Liver (tissue), 9 donors: ENCODE data around the gene PLCB4. TPM values are rescaled to one million over a fixed set of nuclear protein-coding genes. Genes with fewer than 3 reads are reported as not detected.

Experiments used
- DNase-seq: peaks from one replicate; pipeline ENCODE4 v3.0.0-alpha.2; 2017; ENCODE audit warnings: low spot score
- H3K27ac ChIP-seq, 2 donors: one replicate each; pipeline ENCODE4 v1.7.0; 2013; ENCODE audit warnings: inconsistent platforms in 2 of 2, low read length in 2 of 2, control low read depth in 1 of 2, low read depth in 1 of 2, mild to moderate bottlenecking in 1 of 2
- H3K27me3 ChIP-seq, 4 donors: one replicate each; pipeline versions ENCODE4 v1.6.1 to v1.7.0; 2013; ENCODE audit warnings: low read length in 3 of 4, inconsistent platforms in 1 of 4, mild to moderate bottlenecking in 1 of 4, moderate library complexity in 1 of 4; ENCODE audit not compliant: control insufficient read depth in 4 of 4, insufficient read depth in 4 of 4
- H3K36me3 ChIP-seq, 4 donors: one replicate each; pipeline versions ENCODE4 v1.6.1 to v1.7.0; 2013; ENCODE audit warnings: low read length in 3 of 4, mild to moderate bottlenecking in 3 of 4, low read depth in 1 of 4, moderate library complexity in 1 of 4; ENCODE audit not compliant: control insufficient read depth in 4 of 4, insufficient read depth in 3 of 4
- H3K4me1 ChIP-seq, 4 donors: one replicate each; pipeline versions ENCODE4 v1.6.1 to v1.7.0; 2013; ENCODE audit warnings: low read length in 3 of 4, mild to moderate bottlenecking in 3 of 4, moderate library complexity in 1 of 4; ENCODE audit not compliant: control insufficient read depth in 4 of 4, insufficient read depth in 4 of 4
- H3K4me3 ChIP-seq, 3 donors: one replicate each; pipeline versions ENCODE4 v1.6.1 to v1.7.0; 2013; ENCODE audit warnings: low read length in 3 of 3, control low read depth in 1 of 3, low read depth in 1 of 3, mild to moderate bottlenecking in 1 of 3
- H3K9ac ChIP-seq, 2 donors: one replicate each; pipeline ENCODE4 v1.7.0; 2013; ENCODE audit warnings: low read length in 2 of 2, mild to moderate bottlenecking in 2 of 2, moderate library complexity in 2 of 2, control low read depth in 1 of 2, low read depth in 1 of 2
- H3K9me3 ChIP-seq, 4 donors: one replicate each; pipeline versions ENCODE4 v1.6.1 to v1.7.0; 2013; ENCODE audit warnings: low read length in 3 of 4; ENCODE audit not compliant: control insufficient read depth in 4 of 4
- EGR1 ChIP-seq, 2 donors: IDR thresholded peaks; 2 replicates each; pipeline ENCODE4 v1.6.1; 2016 to 2018; ENCODE audit warnings: antibody characterized with exemption in 2 of 2, low read depth in 2 of 2
- FOXA1 ChIP-seq: IDR thresholded peaks from 2 replicates; pipeline ENCODE4 v1.6.1; 2016; ENCODE audit warnings: antibody characterized with exemption
- FOXA2 ChIP-seq: IDR thresholded peaks from 2 replicates; pipeline ENCODE4 v1.6.1; 2016; ENCODE audit warnings: antibody characterized with exemption
- GABPA ChIP-seq, 2 donors: IDR thresholded peaks in 1 of 2; conservative IDR thresholded peaks in 1 of 2; 2 replicates each; pipeline ENCODE4 v1.6.1; 2016; ENCODE audit warnings: antibody characterized with exemption in 2 of 2, mild to moderate bottlenecking in 1 of 2, moderate library complexity in 1 of 2
- HNF4A ChIP-seq, 2 donors: conservative IDR thresholded peaks; 2 replicates each; pipeline ENCODE4 v1.6.1; 2016; ENCODE audit warnings: antibody characterized with exemption in 2 of 2, mild to moderate bottlenecking in 2 of 2
- HNF4G ChIP-seq: IDR thresholded peaks from 2 replicates; pipeline ENCODE4 v1.6.1; 2016; ENCODE audit warnings: antibody characterized with exemption
- JUND ChIP-seq, 2 donors: IDR thresholded peaks; 2 replicates each; pipeline ENCODE4 v1.6.1; 2016; ENCODE audit warnings: antibody characterized with exemption in 2 of 2
- NR2F2 ChIP-seq: IDR thresholded peaks from 2 replicates; pipeline ENCODE4 v1.6.1; 2016; ENCODE audit warnings: antibody characterized with exemption
- RAD21 ChIP-seq, 2 donors: IDR thresholded peaks; 2 replicates each; pipeline ENCODE4 v1.6.1; 2016; ENCODE audit warnings: antibody characterized with exemption in 2 of 2, mild to moderate bottlenecking in 2 of 2
- RXRA ChIP-seq, 2 donors: IDR thresholded peaks; 2 replicates each; pipeline ENCODE4 v1.6.1; 2017 to 2018; ENCODE audit warnings: antibody characterized with exemption in 2 of 2, mild to moderate bottlenecking in 1 of 2
- SP1 ChIP-seq: IDR thresholded peaks from 2 replicates; pipeline ENCODE4 v1.6.1; 2018; ENCODE audit warnings: antibody characterized with exemption, mild to moderate bottlenecking
- TAF1 ChIP-seq: conservative IDR thresholded peaks from 2 replicates; pipeline ENCODE4 v1.6.1; 2016; ENCODE audit warnings: antibody characterized with exemption, mild to moderate bottlenecking
- YY1 ChIP-seq: IDR thresholded peaks from 2 replicates; pipeline ENCODE4 v1.6.1; 2016; ENCODE audit warnings: antibody characterized with exemption, mild to moderate bottlenecking
- WGBS: extraction: QIAGEN DNeasy Blood & Tissue Kit; methylation state at CpG from one replicate; pipeline ENCODE4 v1.1.7; 2013; 5-methylcytosine and 5-hydroxymethylcytosine counted together
- polyA plus RNA-seq, 2 donors: library from polyadenylated mRNA; stranded (reverse) in 1 of 2; unstranded in 1 of 2; fragments of 200-250 nt in 1 of 2; fragments of >200 nt in 1 of 2; fragmentation: Nextera tagmentation in 1 of 2; extraction: Ambion mirVana in 1 of 2; gene quantifications; one replicate each; pipeline versions ENCODE4 v1.2.1 to v1.2.3, GENCODE V29; 2013 to 2015
- total RNA-seq, 2 donors: library from RNA; depleted of rRNA; stranded (reverse); fragments of >200 nt; gene quantifications; one replicate each; pipeline ENCODE4 v1.2.3, GENCODE V29; 2014
- TF ChIP-seq, protein P1 (sequence below): IDR thresholded peaks from 2 replicates; pipeline ENCODE4 v1.6.1; 2016; ENCODE audit warnings: antibody characterized with exemption
- TF ChIP-seq, protein P2 (sequence below): fragments of 150-350 bp; IDR thresholded peaks from 2 replicates; pipeline ENCODE4 v1.5.1; 2017; ENCODE audit warnings: improper control_type of control experiment, low read depth, low read length; ENCODE audit not compliant: missing input control
- TF ChIP-seq, protein P3 (sequence below): IDR thresholded peaks from 2 replicates; pipeline ENCODE4 v1.6.1; 2016; ENCODE audit warnings: antibody characterized with exemption, mild to moderate bottlenecking
- donor health status: healthy.
- donor health status: healthy.
- donor health status: healthy.
- donor health status: healthy.
- donor health status: healthy.

The PLCB4 gene
- total and polyA plus RNA-seq, 4 donors: 0.14 to 0.67 (median 0.30) TPM

DNA sequence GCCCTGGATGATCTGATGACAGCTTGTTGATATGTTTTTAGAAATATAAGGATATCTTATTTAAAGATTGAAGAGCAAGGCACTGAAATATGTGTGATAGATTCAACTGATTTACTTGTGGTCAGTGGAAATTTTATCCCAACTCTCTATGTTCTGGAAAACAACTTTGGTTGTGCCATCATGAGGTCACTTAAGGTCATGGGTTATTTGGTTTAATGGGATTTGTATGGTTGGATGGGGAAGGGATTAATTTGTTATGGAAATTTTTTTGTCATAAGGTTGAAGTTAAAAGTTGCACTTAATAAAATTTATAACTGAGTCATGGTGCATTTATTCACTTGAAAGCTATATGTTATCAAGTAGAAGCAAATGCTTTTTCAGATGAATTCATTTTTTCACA, 231.2 kb downstream of the PLCB4 start (continued):
- TF ChIP-seq, protein P1, sequence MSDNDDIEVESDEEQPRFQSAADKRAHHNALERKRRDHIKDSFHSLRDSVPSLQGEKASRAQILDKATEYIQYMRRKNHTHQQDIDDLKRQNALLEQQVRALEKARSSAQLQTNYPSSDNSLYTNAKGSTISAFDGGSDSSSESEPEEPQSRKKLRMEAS: no peak
- TF ChIP-seq FOXA1 (no peak), FOXA2 (no peak)
- TF ChIP-seq, protein P2, sequence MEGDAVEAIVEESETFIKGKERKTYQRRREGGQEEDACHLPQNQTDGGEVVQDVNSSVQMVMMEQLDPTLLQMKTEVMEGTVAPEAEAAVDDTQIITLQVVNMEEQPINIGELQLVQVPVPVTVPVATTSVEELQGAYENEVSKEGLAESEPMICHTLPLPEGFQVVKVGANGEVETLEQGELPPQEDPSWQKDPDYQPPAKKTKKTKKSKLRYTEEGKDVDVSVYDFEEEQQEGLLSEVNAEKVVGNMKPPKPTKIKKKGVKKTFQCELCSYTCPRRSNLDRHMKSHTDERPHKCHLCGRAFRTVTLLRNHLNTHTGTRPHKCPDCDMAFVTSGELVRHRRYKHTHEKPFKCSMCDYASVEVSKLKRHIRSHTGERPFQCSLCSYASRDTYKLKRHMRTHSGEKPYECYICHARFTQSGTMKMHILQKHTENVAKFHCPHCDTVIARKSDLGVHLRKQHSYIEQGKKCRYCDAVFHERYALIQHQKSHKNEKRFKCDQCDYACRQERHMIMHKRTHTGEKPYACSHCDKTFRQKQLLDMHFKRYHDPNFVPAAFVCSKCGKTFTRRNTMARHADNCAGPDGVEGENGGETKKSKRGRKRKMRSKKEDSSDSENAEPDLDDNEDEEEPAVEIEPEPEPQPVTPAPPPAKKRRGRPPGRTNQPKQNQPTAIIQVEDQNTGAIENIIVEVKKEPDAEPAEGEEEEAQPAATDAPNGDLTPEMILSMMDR: no peak

DNA sequence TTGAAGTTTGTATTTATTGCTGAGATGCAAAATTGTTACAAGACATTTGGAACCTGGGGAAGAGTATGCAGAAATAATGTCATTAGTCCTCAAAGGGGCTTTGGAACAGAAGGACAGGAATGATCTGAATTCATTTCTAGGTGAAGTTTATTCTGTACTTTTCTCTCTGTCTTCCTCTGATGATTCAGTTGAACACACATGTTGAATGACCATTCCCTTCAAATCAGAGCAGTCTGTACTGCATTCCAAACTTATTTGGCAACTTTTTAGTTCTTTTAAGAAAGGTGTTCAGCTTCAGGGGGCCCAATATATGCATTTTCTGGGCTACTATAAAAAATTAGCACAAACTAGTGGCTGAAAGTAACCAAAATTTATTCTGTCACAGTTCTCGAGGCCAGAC, 231.6 kb downstream of the PLCB4 start:
- TF ChIP-seq HNF4A (conservative IDR thresholded peaks at IDR 0.05) (no peak), JUND (IDR thresholded peaks at IDR 0.05) (no peak), TAF1 (no peak)
- no peaks in the 10 kb centered on the region for H3K4me1 ChIP-seq
- no peak overlapping the region for H3K27ac ChIP-seq
- H3K36me3 ChIP-seq: no peaks in the 10 kb centered on the region
- no peaks in the 10 kb centered on the region for H3K27me3 ChIP-seq
- WGBS: 78% methylated on average over 1 of the region's 1 CpG
- H3K9me3 ChIP-seq: no peaks in the 10 kb centered on the region
- no peak overlapping the region for H3K4me3 ChIP-seq
- DNase-seq: no peak
- no peak overlapping the region for H3K9ac ChIP-seq

DNA sequence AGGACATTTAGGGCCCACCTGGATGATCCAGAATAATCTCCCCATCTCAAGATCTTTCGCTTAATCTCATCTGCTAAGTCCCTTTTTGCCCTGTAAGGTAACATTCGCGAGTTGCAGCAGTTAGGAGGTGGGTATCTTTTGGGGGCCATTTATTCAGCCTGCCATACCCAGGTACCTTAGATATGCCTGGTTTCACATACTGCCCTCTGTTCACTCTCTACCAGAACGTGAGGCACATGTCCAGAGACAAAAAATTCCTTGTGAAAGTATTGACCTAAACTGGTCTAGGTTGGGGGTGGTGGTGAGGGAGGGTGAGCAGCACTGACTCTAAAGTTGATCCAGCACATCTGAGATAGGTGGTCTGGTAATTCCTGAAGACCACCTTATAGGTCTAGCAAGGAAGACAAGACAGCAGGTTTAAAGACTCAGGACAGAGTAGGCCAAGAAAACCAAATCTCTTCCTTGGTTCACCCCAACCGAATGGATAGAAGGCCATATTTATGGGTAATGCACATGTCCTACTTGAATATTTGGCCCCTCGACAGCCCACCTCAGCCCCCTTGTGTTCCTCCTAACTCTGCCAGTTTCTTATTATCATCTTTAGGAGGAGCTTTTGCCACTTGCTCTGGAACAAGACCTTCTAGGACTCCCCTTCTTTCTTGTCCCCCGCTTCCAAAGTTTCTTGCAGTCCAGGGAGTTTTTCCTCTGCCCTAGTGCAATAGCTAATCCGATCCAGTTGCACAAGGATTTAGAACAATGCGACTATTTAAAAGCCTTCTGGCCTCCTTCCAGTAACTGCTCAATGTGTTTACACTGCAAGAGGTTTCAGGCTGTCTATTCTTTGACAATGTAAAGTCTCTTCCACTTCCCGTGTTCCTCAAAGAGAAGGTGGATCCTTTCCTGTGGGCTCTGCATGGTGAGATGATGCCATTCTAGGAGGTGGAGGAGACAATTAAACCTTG, 232.5 kb downstream of the PLCB4 start:
- Histone ChIP-seq H3K9me3 (no peaks in the 10 kb centered on the region), H3K4me1 (no peaks in the 10 kb centered on the region), H3K36me3 (no peaks in the 10 kb centered on the region), H3K27ac (no peak overlapping the region), H3K9ac (no peak overlapping the region), H3K27me3 (no peaks in the 10 kb centered on the region), H3K4me3 (no peak overlapping the region)
- no peak for TF ChIP-seq SP1
- peak; percentile 15 for TF ChIP-seq FOXA2
- no peak for TF ChIP-seq JUND (IDR thresholded peaks at IDR 0.05)
- 67% methylated on average over 10 of the region's 10 CpGs for WGBS
- DNase-seq: no peak

DNA sequence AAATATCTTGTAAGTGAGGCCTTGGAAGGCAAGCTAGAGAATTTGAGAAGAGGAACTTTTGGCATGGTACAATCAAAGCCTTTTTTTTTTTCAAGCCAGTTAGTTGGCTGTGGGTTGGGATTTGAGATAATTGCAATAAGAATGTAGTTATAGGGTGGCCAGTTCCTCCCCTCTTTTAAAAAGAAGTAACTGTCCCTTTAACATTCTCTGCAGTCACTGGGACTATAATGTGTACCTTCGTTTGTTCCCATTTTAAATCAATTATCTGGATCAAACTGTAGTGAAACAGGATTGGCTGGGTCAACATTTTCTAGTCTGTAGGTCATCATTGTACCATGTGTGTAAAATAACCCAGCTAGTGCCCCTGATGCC, 233.2 kb downstream of the PLCB4 start:
- H3K9me3 ChIP-seq: no peaks in the 10 kb centered on the region
- no peak overlapping the region for H3K9ac ChIP-seq
- WGBS: 38% methylated on average over 1 of the region's 1 CpG
- H3K27ac ChIP-seq: no peak overlapping the region
- no peaks in the 10 kb centered on the region for H3K4me1 ChIP-seq
- no peak for DNase-seq
- H3K4me3 ChIP-seq: no peak overlapping the region
- H3K27me3 ChIP-seq: no peaks in the 10 kb centered on the region
- H3K36me3 ChIP-seq: no peaks in the 10 kb centered on the region
- TF ChIP-seq GABPA (IDR thresholded peaks at IDR 0.05 in 1 of 2, conservative IDR thresholded peaks at IDR 0.05 in 1 of 2) (no peak), HNF4G (no peak), FOXA1 (no peak), RXRA (IDR thresholded peaks at IDR 0.05) (no peak), YY1 (no peak), HNF4A (conservative IDR thresholded peaks at IDR 0.05) (no peak), FOXA2 (no peak), NR2F2 (no peak), JUND (IDR thresholded peaks at IDR 0.05) (no peak), EGR1 (IDR thresholded peaks at IDR 0.05; ENCODE audit: low read depth in 2 of 2) (no peak), RAD21 (IDR thresholded peaks at IDR 0.05) (no peak)
- TF ChIP-seq, protein P3, sequence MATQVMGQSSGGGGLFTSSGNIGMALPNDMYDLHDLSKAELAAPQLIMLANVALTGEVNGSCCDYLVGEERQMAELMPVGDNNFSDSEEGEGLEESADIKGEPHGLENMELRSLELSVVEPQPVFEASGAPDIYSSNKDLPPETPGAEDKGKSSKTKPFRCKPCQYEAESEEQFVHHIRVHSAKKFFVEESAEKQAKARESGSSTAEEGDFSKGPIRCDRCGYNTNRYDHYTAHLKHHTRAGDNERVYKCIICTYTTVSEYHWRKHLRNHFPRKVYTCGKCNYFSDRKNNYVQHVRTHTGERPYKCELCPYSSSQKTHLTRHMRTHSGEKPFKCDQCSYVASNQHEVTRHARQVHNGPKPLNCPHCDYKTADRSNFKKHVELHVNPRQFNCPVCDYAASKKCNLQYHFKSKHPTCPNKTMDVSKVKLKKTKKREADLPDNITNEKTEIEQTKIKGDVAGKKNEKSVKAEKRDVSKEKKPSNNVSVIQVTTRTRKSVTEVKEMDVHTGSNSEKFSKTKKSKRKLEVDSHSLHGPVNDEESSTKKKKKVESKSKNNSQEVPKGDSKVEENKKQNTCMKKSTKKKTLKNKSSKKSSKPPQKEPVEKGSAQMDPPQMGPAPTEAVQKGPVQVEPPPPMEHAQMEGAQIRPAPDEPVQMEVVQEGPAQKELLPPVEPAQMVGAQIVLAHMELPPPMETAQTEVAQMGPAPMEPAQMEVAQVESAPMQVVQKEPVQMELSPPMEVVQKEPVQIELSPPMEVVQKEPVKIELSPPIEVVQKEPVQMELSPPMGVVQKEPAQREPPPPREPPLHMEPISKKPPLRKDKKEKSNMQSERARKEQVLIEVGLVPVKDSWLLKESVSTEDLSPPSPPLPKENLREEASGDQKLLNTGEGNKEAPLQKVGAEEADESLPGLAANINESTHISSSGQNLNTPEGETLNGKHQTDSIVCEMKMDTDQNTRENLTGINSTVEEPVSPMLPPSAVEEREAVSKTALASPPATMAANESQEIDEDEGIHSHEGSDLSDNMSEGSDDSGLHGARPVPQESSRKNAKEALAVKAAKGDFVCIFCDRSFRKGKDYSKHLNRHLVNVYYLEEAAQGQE: no peak
- TF ChIP-seq, protein P2: no peak
- TF ChIP-seq, protein P1: no peak
